Coronary artery (tissue), 2 donors: ENCODE measurements around the gene RGSL1.
"Not testable (repeated sequence)": the region's sequence is repeated elsewhere in the genome, so short reads cannot be mapped to it uniquely, and the experiment has no call there.

Source experiments
- DNase-seq: peaks from one replicate; pipeline ENCODE4 v3.0.0-alpha.2; 2017; ENCODE audit warnings: low spot score
- H3K27ac ChIP-seq, 2 donors: fragments of 200-600 bp; sonication (generic); one replicate each; pipeline ENCODE4 v1.5.1; 2016 to 2019
- H3K4me3 ChIP-seq: fragments of 200-600 bp; sonication (generic); 2 replicates; pipeline ENCODE4 v1.5.1; 2016; ENCODE audit warnings: mild to moderate bottlenecking, moderate library complexity
- TF ChIP-seq, protein P1 (sequence below): fragments of 200-600 bp; sonication (generic); IDR thresholded peaks from one replicate; pipeline ENCODE4 v1.5.1; 2019; ENCODE audit warnings: antibody characterized with exemption

The RGSL1 gene

DNA sequence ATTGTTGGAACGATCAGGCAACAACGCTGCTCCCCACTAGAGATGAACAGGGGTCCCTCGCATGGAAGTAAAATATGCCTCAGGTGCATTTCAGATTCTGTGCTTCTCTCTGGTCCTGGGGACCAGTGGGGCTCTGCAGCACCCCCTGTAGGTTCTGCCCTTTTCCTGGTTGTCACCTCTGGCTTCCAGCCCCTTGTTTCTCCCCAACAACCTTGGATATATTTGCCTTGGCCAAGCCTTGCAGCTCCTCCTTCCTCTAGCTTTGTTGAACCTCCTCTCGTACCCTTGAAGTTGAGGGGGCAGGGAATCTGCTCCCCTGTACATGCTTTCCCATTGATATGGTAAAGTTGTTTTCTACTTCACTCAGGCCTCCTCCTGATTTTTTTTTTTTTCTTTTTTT is 5.4 kb upstream of the RGSL1 start:
- no peak overlapping the region for H3K4me3 ChIP-seq
- DNase-seq = no peak
- TF ChIP-seq, protein P1, sequence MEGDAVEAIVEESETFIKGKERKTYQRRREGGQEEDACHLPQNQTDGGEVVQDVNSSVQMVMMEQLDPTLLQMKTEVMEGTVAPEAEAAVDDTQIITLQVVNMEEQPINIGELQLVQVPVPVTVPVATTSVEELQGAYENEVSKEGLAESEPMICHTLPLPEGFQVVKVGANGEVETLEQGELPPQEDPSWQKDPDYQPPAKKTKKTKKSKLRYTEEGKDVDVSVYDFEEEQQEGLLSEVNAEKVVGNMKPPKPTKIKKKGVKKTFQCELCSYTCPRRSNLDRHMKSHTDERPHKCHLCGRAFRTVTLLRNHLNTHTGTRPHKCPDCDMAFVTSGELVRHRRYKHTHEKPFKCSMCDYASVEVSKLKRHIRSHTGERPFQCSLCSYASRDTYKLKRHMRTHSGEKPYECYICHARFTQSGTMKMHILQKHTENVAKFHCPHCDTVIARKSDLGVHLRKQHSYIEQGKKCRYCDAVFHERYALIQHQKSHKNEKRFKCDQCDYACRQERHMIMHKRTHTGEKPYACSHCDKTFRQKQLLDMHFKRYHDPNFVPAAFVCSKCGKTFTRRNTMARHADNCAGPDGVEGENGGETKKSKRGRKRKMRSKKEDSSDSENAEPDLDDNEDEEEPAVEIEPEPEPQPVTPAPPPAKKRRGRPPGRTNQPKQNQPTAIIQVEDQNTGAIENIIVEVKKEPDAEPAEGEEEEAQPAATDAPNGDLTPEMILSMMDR = no peak
- no peak overlapping the region for H3K27ac ChIP-seq

- Histone ChIP-seq H3K27ac (no peak overlapping the region), H3K4me3 (no peak overlapping the region)
- no peak for DNase-seq
- TF ChIP-seq, protein P1 = no peak
These were observed 3.8 kb upstream of the RGSL1 start for GRCh38 chr1:182446033-182446669.

DNA sequence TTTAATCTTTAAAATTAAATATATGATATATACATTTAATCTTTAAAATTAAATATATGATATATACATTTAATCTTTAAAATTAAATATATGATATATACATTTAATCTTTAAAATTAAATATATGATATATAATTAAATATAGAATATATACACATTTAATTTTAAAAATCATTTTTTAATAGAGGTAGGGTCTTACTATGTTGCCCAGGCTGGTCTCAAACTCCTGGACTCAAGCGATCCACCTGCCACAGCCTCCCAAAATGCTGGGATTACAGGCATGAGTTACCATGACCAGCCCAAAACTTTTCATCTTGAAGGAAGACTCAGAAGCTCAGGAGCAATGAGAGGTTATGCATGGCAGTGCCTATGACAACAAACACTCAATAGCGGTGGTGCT is 2.8 kb upstream of the RGSL1 start:
- DNase-seq, H3K27ac ChIP-seq, H3K4me3 ChIP-seq: not testable (repeated sequence)

GRCh38 chr1:182447660-182448059 is 2.3 kb upstream of the RGSL1 start:
- no peak overlapping the region for H3K27ac ChIP-seq
- H3K4me3 ChIP-seq = no peak overlapping the region
- TF ChIP-seq, protein P1 = no peak
- DNase-seq = no peak

GRCh38 chr1:182453631-182454030 is 3.7 kb downstream of the RGSL1 start:
- no peak overlapping the region for H3K27ac ChIP-seq
- TF ChIP-seq, protein P1 = no peak
- H3K4me3 ChIP-seq = no peak overlapping the region
- DNase-seq = no peak

DNA sequence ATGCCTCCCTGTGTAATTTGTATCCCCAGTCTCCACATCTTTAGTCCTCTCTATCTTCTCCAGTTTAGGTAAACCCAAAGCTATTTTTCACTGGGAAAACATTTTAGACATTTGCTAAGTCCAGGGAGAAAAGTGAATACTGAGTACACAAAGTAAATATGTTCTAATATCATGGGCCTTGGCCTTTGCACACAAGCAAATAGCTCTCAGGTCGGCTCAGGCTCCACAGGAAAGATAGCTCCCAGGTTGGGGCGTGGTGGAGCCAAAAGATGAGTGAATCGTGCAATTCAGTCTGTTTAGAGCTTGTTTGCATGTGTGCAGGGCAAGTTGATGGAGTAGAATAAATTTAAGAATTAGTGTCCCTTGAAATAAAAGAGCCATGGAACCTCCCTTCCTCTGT is 7.9 kb downstream of the RGSL1 start:
- TF ChIP-seq, protein P1 = no peak
- no peak for DNase-seq
- H3K27ac ChIP-seq = no peak overlapping the region
- no peak overlapping the region for H3K4me3 ChIP-seq

DNA sequence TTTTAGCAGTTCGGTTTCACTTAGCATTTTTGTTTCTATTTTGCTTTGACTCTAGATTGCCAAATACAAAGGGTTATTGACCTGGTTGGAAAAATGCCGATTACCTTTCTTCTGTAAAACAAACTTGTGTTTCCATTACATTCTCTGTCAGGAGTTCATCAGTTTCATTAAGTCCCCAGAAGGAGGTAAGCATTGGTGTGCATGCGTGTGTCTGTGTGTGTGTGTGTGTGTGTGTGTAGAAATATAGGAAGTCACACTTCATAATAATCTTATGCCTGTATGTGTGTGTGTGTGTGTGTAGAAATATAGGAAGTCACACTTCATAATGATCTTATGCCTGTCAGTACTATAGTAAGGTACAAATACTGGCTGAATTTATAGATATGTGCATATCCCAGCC is 10.0 kb downstream of the RGSL1 start:
- H3K27ac ChIP-seq = no peak overlapping the region
- TF ChIP-seq, protein P1 = no peak
- no peak overlapping the region for H3K4me3 ChIP-seq
- no peak for DNase-seq

DNA sequence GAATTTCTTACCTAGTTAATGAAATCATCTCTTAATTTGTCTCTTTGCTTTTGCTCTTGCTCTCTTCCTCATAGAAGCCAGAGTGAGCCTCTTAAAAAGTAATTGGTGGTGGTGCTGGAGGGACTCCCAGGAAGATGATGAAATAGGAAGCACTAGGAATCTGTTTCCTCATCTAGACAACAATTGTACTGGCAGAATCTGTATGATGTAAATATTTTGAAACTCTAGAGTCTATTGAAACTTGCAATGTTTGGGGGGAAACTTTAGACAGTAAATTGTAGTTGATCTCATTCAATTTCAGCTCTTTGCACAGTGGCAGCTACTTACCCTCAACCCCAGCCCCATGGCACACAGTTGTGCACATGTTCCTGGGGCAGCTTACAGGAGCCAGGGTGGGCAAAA is 10.6 kb downstream of the RGSL1 start:
- Histone ChIP-seq H3K27ac (no peak overlapping the region), H3K4me3 (no peak overlapping the region)
- TF ChIP-seq, protein P1 = no peak

More for the DNA sequence above, 10.6 kb downstream of the RGSL1 start:
- no peak for DNase-seq
